HepG2 (cell line): ENCODE data around the gene SNX21. TPM values are rescaled to one million over a fixed set of nuclear protein-coding genes. Genes with fewer than 3 reads are reported as not detected.

Experiments
- KMT2A ChIP-seq: sonication (generic); formaldehyde crosslinking; IDR thresholded peaks from 2 replicates; pipeline ENCODE4 v1.4.0; 2020; ENCODE audit warnings: missing genetic modification reagents
- NR2F6 ChIP-seq, 2 experiments: IDR thresholded peaks; 2 replicates each; pipeline ENCODE4 v1.6.1; 2016; ENCODE audit warnings: antibody characterized with exemption in 1 of 2, mild to moderate bottlenecking in 1 of 2
- PHF21A ChIP-seq: sonication (generic); formaldehyde crosslinking; IDR thresholded peaks from 2 replicates; pipeline ENCODE4 v1.5.0; 2020; ENCODE audit warnings: mild to moderate bottlenecking, missing genetic modification reagents
- PLRG1 ChIP-seq: fragments of 450-650 bp; conservative IDR thresholded peaks from 2 replicates; pipeline ENCODE4 v1.6.1; 2016
- SYNCRIP ChIP-seq: fragments of 200-400 bp; formaldehyde crosslinking; IDR thresholded peaks from 2 replicates; pipeline ENCODE4 v1.6.1; 2018; ENCODE audit warnings: mild to moderate bottlenecking, low read depth, low read length; ENCODE audit not compliant: insufficient read depth
- TAF15 ChIP-seq: fragments of 200-400 bp; formaldehyde crosslinking; IDR thresholded peaks from one replicate; pipeline ENCODE4 v1.6.1; 2018; ENCODE audit warnings: mild to moderate bottlenecking, low read depth, low read length; ENCODE audit not compliant: poor library complexity, severe bottlenecking
- TBP ChIP-seq: sonication (generic); formaldehyde crosslinking; IDR thresholded peaks from 2 replicates; pipeline ENCODE4 v1.5.0; 2020; ENCODE audit warnings: missing genetic modification reagents
- TCF7 ChIP-seq: sonication (generic); IDR thresholded peaks from 2 replicates; pipeline ENCODE4 v1.6.1; 2016; ENCODE audit warnings: antibody characterized with exemption, low read depth
- THYN1 ChIP-seq: sonication (generic); formaldehyde crosslinking; IDR thresholded peaks from 2 replicates; pipeline ENCODE4 v1.8.1; 2023; ENCODE audit warnings: low read depth, mild to moderate bottlenecking, moderate library complexity, missing genetic modification reagents, borderline replicate concordance
- ZNF343 ChIP-seq: sonication (generic); formaldehyde crosslinking; IDR thresholded peaks from 2 replicates; pipeline ENCODE4 v1.4.0; 2020; ENCODE audit warnings: mild to moderate bottlenecking, missing genetic modification reagents
- ZNF816 ChIP-seq: sonication (generic); formaldehyde crosslinking; IDR thresholded peaks from 2 replicates; pipeline ENCODE4 v1.8.0; 2022; ENCODE audit warnings: missing genetic modification reagents, mild to moderate bottlenecking, borderline replicate concordance
- ZSCAN20 ChIP-seq: sonication (generic); formaldehyde crosslinking; IDR thresholded peaks from 2 replicates; pipeline ENCODE4 v1.4.0; 2020; ENCODE audit warnings: missing genetic modification reagents, mild to moderate bottlenecking, borderline replicate concordance
- polyA plus RNA-seq, 8 experiments: library from polyadenylated mRNA; depleted of rRNA in 3 of 8; stranded (reverse) in 7 of 8; unstranded in 1 of 8; fragments of >200 nt; fragmentation: Illumina TruSeq in 4 of 8; extraction: Trizol in 4 of 8; gene quantifications; 2 replicates each; pipeline versions ENCODE4 v1.2.1 to v1.2.3, GENCODE V29; 2011 to 2016; ENCODE audit warnings: low read depth in 4 of 8, missing spikeins in 1 of 8, mixed read lengths in 1 of 8; ENCODE audit not compliant: insufficient read depth in 1 of 8
- total RNA-seq, 5 experiments: library from RNA; depleted of rRNA; stranded (reverse); fragments of >200 nt; fragmentation: Illumina TruSeq; extraction: Trizol; gene quantifications; 2 replicates each; pipeline ENCODE4 v1.2.3, GENCODE V29; 2016; ENCODE audit warnings: low read depth in 1 of 5
- TF ChIP-seq, protein P1 (sequence below): IDR thresholded peaks from 2 replicates; pipeline ENCODE4 v1.6.1; 2016; ENCODE audit warnings: low read depth, missing genetic modification reagents, missing compliant biosample characterization
- TF ChIP-seq, protein P2 (sequence below): sonication (generic); formaldehyde crosslinking; IDR thresholded peaks from 2 replicates; pipeline ENCODE4 v1.5.0; 2020; ENCODE audit warnings: mild to moderate bottlenecking, missing genetic modification reagents, borderline replicate concordance
- TF ChIP-seq, protein P3 (sequence below): sonication (generic); formaldehyde crosslinking; IDR thresholded peaks from 2 replicates; pipeline ENCODE4 v1.5.1; 2020; ENCODE audit warnings: missing genetic modification reagents, mild to moderate bottlenecking, borderline replicate concordance
- TF ChIP-seq, protein P4 (sequence below): sonication (generic); formaldehyde crosslinking; IDR thresholded peaks from 2 replicates; pipeline ENCODE4 v1.4.0; 2020; ENCODE audit warnings: low read depth, mild to moderate bottlenecking, missing genetic modification reagents
- TF ChIP-seq, protein P5 (sequence below): sonication (generic); formaldehyde crosslinking; IDR thresholded peaks from 2 replicates; pipeline ENCODE4 v1.5.0; 2020; ENCODE audit warnings: missing genetic modification reagents

SNX21 gene
- total and polyA plus RNA-seq, 2 of the 13 experiments (the other 11 are each of a cell fraction or from before 2014, with no cell fraction given) = 7.7 to 12.8 TPM

DNA sequence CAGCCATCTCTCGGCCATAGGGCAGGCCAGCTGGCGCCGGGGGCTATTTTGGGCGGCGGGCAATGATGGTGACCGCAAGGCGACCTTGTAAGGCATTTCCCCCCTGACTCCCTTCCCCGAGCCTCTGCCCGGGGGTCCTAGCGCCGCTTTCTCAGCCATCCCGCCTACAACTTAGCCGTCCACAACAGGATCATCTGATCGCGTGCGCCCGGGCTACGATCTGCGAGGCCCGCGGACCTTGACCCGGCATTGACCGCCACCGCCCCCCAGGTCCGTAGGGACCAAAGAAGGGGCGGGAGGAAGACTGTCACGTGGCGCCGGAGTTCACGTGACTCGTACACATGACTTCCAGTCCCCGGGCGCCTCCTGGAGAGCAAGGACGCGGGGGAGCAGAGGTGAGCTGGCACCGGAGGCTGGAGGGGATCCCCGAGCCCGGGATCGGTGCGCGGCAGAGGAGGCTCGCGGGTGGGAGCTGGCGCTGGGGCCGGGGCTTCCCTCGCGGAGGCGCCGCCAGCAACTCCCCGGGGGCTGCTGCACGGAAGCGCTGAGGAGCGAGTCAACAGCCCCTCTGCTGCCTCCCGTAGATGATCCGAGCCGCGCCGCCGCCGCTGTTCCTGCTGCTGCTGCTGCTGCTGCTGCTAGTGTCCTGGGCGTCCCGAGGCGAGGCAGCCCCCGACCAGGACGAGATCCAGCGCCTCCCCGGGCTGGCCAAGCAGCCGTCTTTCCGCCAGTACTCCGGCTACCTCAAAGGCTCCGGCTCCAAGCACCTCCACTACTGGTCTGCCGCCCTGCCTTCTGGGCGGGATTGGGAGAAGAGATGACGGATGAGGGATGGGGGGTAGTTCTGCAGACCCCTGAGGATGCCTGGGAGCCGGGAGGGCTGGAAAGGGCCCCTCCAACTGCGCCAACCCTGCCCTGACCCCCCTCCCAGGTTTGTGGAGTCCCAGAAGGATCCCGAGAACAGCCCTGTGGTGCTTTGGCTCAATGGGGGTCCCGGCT is 57.7 kb downstream of the SNX21 start, which contains the start of the genes CTSA and NEURL2 (continued):
- TF ChIP-seq, protein P1, sequence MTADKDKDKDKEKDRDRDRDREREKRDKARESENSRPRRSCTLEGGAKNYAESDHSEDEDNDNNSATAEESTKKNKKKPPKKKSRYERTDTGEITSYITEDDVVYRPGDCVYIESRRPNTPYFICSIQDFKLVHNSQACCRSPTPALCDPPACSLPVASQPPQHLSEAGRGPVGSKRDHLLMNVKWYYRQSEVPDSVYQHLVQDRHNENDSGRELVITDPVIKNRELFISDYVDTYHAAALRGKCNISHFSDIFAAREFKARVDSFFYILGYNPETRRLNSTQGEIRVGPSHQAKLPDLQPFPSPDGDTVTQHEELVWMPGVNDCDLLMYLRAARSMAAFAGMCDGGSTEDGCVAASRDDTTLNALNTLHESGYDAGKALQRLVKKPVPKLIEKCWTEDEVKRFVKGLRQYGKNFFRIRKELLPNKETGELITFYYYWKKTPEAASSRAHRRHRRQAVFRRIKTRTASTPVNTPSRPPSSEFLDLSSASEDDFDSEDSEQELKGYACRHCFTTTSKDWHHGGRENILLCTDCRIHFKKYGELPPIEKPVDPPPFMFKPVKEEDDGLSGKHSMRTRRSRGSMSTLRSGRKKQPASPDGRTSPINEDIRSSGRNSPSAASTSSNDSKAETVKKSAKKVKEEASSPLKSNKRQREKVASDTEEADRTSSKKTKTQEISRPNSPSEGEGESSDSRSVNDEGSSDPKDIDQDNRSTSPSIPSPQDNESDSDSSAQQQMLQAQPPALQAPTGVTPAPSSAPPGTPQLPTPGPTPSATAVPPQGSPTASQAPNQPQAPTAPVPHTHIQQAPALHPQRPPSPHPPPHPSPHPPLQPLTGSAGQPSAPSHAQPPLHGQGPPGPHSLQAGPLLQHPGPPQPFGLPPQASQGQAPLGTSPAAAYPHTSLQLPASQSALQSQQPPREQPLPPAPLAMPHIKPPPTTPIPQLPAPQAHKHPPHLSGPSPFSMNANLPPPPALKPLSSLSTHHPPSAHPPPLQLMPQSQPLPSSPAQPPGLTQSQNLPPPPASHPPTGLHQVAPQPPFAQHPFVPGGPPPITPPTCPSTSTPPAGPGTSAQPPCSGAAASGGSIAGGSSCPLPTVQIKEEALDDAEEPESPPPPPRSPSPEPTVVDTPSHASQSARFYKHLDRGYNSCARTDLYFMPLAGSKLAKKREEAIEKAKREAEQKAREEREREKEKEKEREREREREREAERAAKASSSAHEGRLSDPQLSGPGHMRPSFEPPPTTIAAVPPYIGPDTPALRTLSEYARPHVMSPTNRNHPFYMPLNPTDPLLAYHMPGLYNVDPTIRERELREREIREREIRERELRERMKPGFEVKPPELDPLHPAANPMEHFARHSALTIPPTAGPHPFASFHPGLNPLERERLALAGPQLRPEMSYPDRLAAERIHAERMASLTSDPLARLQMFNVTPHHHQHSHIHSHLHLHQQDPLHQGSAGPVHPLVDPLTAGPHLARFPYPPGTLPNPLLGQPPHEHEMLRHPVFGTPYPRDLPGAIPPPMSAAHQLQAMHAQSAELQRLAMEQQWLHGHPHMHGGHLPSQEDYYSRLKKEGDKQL (CRISPR knock-in tag) = peak; percentile 94
- TF ChIP-seq SYNCRIP (no peak), TCF7 (peak; percentile 49; the same call in 1 of the 2 replicates), ZSCAN20 (CRISPR knock-in tag) (no peak; the same call in 1 of the 2 replicates), KMT2A (CRISPR knock-in tag) (peak; percentile 97), THYN1 (peak; percentile 97; the same call in 1 of the 2 replicates), TAF15 (peak; percentile 32), NR2F6 (IDR thresholded peaks at IDR 0.05) (peak; percentile 94), NR2F6 (CRISPR knock-in tag; IDR thresholded peaks at IDR 0.05) (peak; percentile 99), PHF21A (CRISPR knock-in tag) (peak; percentile 98), PLRG1 (no peak), ZNF816 (CRISPR knock-in tag) (peak; percentile 60; the same call in 1 of the 2 replicates), TBP (CRISPR knock-in tag) (no peak), ZNF343 (CRISPR knock-in tag) (peak; percentile 99)
- TF ChIP-seq, protein P2, sequence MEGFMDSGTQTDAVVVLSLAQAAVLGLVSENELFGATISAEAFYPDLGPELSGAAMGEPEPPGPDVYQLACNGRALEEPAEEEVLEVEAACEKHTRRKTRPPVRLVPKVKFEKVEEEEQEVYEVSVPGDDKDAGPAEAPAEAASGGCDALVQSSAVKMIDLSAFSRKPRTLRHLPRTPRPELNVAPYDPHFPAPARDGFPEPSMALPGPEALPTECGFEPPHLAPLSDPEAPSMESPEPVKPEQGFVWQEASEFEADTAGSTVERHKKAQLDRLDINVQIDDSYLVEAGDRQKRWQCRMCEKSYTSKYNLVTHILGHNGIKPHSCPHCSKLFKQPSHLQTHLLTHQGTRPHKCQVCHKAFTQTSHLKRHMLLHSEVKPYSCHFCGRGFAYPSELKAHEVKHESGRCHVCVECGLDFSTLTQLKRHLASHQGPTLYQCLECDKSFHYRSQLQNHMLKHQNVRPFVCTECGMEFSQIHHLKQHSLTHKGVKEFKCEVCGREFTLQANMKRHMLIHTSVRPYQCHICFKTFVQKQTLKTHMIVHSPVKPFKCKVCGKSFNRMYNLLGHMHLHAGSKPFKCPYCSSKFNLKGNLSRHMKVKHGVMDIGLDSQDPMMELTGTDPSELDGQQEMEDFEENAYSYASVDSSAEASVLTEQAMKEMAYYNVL = peak; percentile 96; the same call in 1 of the 2 replicates
- TF ChIP-seq, protein P3, sequence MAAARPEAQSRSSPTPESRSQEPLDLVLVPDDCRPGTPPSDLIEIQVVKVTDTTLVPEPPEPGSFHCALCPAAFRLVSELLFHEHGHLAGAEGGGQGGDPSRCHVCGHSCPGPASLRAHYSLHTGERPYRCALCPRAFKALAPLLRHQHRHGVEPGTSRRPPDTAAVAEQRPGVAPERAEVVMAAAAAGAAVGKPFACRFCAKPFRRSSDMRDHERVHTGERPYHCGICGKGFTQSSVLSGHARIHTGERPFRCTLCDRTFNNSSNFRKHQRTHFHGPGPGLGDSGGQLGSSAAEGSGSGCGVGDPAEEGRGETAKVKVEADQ = peak; percentile 100
- TF ChIP-seq, protein P4, sequence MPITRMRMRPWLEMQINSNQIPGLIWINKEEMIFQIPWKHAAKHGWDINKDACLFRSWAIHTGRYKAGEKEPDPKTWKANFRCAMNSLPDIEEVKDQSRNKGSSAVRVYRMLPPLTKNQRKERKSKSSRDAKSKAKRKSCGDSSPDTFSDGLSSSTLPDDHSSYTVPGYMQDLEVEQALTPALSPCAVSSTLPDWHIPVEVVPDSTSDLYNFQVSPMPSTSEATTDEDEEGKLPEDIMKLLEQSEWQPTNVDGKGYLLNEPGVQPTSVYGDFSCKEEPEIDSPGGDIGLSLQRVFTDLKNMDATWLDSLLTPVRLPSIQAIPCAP (CRISPR knock-in tag) = peak; percentile 93
- TF ChIP-seq, protein P5, sequence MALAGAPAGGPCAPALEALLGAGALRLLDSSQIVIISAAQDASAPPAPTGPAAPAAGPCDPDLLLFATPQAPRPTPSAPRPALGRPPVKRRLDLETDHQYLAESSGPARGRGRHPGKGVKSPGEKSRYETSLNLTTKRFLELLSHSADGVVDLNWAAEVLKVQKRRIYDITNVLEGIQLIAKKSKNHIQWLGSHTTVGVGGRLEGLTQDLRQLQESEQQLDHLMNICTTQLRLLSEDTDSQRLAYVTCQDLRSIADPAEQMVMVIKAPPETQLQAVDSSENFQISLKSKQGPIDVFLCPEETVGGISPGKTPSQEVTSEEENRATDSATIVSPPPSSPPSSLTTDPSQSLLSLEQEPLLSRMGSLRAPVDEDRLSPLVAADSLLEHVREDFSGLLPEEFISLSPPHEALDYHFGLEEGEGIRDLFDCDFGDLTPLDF = peak; percentile 98
